GM19035 (cell line): ENCODE results near the gene FOXC1.
A peak's percentile ranks its signal among the peaks of the same experiment; 100 is the strongest.

Experiments used
- ATAC-seq: cut with Tn5 transposase; IDR thresholded peaks from one replicate; pipeline ENCODE4 v1.9.1; 2021; ENCODE audit not compliant: unreplicated experiment

The FOXC1 gene

GRCh38 chr6:1622851-1623768, 13.4 kb downstream of the FOXC1 start:
- ATAC-seq: no peak

DNA sequence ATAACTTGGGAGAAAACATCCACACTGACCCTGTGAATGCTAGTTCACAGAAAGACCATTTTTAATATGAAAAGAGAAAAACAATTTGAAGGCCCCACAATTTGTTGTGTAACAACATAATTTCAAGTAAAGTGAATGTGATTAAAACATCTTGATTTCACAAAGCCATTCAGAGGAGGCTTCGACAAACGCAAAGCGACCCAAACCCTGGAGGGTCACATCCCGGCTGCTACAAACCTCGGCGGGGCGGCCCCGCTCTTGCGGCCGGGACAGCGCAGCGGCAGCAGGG, 14.0 kb downstream of the FOXC1 start:
- ATAC-seq: no peak

DNA sequence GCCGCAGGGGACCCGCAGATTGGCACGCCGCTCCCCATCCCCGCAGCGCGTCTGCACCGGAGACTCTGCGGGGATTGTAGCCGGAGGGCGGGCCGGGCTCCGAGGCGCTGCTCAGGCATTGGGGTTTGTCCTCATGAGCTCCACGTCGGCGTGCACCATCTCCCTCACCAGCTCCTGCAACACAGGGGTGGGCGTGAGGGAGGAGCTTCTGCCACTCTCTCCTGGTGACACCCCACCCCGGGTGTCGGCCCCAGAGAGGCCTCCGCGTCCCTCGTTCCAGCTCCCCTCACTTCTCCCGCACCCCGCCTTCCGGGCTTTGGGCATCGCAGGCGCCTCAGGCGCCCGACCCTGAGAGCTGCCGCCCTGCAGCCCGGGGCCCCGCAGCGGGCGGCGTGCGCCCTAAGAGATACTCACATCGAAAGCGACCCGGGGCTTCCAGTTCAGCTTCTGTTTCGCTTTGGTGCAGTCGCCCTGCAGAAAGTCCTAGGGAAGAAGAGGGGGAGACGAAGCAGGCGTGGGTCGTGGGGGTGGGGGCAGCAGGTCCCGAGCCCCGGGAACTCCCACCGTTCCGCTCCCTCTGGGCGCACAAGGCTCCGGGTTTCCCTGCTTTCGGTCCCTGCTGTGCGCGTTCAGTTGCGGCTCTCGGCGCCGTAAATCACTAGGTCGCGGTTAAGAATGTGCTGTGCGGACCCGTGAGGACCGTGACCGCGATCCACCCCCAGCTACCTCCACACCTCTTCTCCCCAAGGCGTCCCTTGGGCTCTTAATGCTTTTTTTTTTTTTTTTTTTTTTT, 14.5 kb downstream of the FOXC1 start:
- ATAC-seq: peak; percentile 53

DNA sequence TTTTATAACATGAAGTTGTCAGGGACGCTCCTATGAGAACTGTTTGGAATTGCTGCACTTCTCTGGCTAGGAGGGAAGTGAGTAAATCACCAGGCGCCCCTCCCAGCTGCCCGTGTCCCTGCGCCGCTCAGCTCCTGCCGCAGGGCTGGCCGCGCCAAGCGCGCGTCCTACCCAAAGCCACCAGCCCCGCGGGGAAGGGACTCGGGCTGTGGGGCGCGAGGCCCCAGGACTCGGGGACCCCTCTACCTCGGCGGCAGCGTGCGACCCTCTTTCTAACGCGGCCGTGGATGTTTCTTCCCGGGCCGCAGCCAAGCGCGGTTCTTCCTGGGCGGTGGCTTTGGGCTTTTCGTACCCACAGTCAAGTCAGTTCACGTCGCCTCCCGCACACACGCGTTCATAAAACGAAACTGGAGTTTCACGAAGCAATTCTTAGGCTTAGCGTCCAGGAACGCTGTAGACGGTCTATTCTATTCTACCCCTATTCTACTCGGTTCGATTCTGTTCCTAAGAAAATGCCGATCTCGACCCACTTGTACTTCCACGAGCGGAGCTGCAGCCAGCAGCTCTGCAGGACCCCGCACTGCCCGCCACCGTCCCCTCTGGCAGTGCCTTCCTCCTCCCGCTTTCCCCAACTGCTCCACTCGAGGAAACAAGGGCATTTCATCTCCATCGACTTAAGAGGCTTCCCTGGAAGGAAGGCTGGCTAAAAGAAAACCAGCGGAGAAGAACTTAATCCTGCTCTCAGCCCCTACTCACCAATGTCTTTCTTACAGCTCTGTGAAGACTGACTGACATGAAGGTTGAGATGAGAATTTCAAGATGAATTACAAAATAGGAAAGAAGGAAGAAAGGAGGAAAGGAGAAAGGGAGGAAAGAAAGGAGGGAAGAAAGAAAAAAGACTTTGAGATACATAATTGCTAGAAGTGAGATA, 15.4 kb downstream of the FOXC1 start:
- no peak for ATAC-seq

DNA sequence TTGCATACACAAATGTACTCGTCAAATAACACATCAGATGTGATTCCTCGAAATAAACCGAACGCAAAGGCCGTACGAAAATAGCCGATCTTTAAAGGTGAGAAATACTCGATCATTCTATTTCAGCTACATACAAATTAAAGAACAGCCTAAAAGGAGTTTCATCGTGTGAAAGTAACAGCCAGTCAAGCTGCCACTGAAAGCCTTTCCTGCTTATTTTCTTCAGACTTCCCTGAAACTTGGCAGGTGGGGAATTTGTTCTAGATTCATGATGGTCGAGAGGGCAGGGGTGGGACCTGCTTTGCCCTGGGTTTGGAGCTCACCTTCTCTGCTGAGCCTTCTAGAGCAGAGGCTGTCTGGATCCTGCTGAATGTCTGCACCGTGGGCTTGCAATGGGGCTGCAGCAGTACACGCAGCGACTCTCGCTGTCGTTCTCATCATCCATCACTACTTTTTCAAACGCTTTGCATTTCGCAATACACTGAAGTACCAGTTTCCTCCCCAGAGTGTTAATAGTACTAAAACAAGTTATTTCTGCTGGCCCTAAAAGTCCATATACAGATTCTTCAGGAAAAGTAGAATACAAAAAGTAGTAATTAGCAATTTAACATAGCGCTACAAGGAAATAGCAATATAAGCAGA, 16.2 kb downstream of the FOXC1 start:
- no peak for ATAC-seq

- ATAC-seq: no peak
These were observed 16.8 kb downstream of the FOXC1 start for GRCh38 chr6:1626481-1626880.

GRCh38 chr6:1627827-1628560, 18.3 kb downstream of the FOXC1 start:
- no peak for ATAC-seq

DNA sequence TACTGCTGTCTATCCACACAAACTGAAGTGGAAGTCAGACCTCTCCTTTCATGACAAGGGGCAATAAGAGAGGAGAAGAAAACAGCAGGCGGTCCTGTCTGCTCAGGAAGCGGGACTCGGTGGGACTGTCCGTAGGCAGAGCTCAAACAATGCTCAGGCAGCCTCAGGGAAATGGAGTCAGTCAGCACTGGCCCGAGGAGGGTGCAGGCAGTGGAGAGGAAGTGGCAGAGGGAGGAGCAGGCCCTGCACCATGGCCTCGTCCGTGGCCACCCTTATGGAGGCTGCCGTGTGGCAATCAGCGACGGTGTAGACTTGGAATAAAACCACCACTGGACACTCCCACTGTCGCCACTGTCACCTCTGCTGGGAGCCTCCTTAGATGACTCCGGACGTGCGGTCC, 19.6 kb downstream of the FOXC1 start:
- no peak for ATAC-seq

GRCh38 chr6:1630212-1630770, 20.6 kb downstream of the FOXC1 start:
- ATAC-seq: no peak

- no peak for ATAC-seq
These were observed 21.1 kb downstream of the FOXC1 start for GRCh38 chr6:1630771-1631217.

- no peak for ATAC-seq
These were observed 21.5 kb downstream of the FOXC1 start for GRCh38 chr6:1631251-1631650.

- no peak for ATAC-seq
These were observed 23.8 kb downstream of the FOXC1 start for GRCh38 chr6:1633366-1634021.

DNA sequence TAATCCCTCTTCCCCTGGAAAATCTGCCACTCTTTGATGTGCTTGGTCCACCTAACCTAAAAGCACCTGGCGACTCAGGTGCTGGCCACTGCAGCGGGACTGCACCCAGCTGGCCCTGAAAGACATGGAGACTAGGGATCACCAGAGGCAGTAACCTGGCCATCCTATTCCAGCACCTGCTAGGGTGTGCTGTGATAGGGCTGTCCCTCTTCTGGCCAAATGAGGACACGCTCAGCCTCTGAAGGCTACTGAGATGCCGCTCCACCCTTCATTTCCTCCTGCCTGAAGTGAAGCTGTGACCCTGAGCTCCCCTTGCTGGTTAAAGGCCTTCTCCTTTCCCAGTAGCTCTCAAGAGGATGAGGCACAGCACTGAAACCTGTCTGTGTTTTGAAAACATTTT, 24.4 kb downstream of the FOXC1 start:
- no peak for ATAC-seq

GRCh38 chr6:1635305-1636010, 25.7 kb downstream of the FOXC1 start:
- no peak for ATAC-seq

DNA sequence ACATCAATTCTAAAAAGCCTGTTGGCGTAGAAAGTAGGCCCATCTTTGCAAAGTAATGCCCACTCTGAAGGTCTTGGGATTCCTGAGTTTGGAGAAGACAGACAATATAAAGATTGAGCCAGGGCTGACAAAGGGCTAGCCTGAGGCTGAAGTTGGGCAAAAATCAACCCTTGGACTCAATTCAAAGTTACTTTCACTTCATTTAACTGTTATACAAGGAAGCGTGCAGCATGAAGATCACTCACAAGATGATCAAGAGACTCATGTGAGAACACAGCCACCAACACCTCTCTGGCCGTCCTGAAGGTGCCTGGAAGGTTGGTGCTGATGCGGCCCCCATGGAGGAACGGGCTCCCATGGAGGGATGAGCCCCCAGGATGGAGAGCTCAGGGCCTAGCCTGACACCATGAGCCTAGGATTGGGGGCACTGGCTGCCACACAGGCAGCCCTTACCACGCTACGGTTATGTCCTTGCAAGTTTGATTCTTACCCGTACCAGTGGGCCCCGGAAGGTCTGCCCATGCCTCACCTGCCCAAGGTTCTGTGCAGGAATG, 26.6 kb downstream of the FOXC1 start:
- no peak for ATAC-seq

- no peak for ATAC-seq
These were observed 27.5 kb downstream of the FOXC1 start for GRCh38 chr6:1636971-1637871.

GRCh38 chr6:1639430-1639829, 29.7 kb downstream of the FOXC1 start:
- ATAC-seq: no peak
